Neural cell (in vitro differentiated cells): ENCODE data around the gene CAPN9.

Experiments
- CTCF ChIP-seq: fragments of 450-650 bp; IDR thresholded peaks from 2 replicates; pipeline ENCODE4 v1.5.1; 2014; ENCODE audit warnings: antibody characterized with exemption, mild to moderate bottlenecking, moderate library complexity; ENCODE audit not compliant: poor library complexity, severe bottlenecking
- EZH2 ChIP-seq: fragments of 200-600, 300-800 bp; shearing (Covaris generic), sonication (generic); IDR thresholded peaks from 2 replicates; pipeline ENCODE4 v1.6.1; 2014; ENCODE audit warnings: antibody characterized with exemption, low read length, borderline replicate concordance, mild to moderate bottlenecking; ENCODE audit not compliant: insufficient read depth, poor library complexity, severe bottlenecking
- MXI1 ChIP-seq: fragments of 450-650 bp; conservative IDR thresholded peaks from 2 replicates; pipeline ENCODE4 v1.6.1; 2014; ENCODE audit warnings: antibody characterized with exemption, mild to moderate bottlenecking; ENCODE audit not compliant: poor library complexity, severe bottlenecking
- POLR2AphosphoS5 ChIP-seq: IDR thresholded peaks from 2 replicates; pipeline ENCODE4 v1.6.1; 2012
- RAD21 ChIP-seq: fragments of 450-650 bp; conservative IDR thresholded peaks from 2 replicates; pipeline ENCODE4 v1.6.1; 2014; ENCODE audit warnings: antibody characterized with exemption, mild to moderate bottlenecking, moderate library complexity

GRCh38 chr1:230750576-230750975 lies 3.4 kb downstream of the CAPN9 start:
- TF ChIP-seq CTCF (no peak), POLR2AphosphoS5 (no peak), RAD21 (no peak), EZH2 (no peak), MXI1 (no peak)
